Measurements from ENCODE around the gene NELL1.

The NELL1 gene

GRCh38 chr11:20668844-20669819 is at the start of gene NELL1:
NELL1 (plus strand) TSS chr11:20669586.
- in situ Hi-C loops (cut with MboI; ENCODE audit: low sequenced_read_pairs) = no loop called here

- in situ Hi-C loops (cut with MboI; ENCODE audit: low sequenced_read_pairs) = no loop called here
Observed at GRCh38 chr11:20620988-20621387, 48.4 kb upstream of the NELL1 start.

- in situ Hi-C loops (cut with MboI; ENCODE audit: low sequenced_read_pairs) = no loop called here
Observed at GRCh38 chr11:20621679-20622078, 47.7 kb upstream of the NELL1 start.

DNA sequence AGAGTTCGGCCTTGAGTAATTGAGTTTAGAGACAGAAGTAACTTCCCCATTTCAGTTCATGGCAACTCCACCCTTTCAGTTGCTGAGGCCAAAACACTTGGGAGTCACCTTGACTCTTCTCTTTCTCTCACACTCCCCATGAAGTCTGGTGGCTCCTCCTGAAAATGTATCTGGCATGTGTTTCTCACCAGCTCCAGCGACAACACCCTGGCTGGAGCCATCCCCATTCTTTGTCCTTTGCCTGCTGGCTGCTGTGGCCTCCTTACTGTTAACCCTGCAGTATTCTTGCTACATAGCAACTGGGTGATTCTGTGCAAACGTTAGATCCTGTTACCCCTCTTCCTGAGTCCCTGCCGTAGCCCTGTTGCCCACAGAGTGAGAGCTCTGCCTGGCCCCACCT is 46.1 kb upstream of the NELL1 start:
- in situ Hi-C loops (cut with MboI; ENCODE audit: low sequenced_read_pairs) = no loop called here

DNA sequence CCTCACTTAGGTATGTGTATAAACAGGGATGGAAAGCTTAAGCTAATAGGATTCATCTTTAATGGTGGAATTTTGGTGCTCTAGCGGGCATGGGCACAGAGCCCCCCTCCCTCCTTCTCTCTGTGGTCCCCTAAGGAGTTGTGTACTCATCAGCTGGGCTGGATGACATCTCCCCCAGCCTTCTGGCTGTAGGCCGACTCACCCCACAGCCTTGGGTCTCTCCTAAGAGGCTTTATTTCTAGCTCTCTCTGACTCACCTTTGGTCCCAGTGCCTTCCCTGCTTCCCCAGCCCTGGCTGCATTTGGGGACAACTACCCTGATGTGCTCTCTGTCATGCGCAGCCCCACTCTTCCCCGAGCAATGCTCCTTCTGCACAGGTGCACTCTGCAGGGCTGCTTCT is 43.1 kb upstream of the NELL1 start:
- in situ Hi-C loops (cut with MboI; ENCODE audit: low sequenced_read_pairs) = no loop called here

- in situ Hi-C loops (cut with MboI; ENCODE audit: low sequenced_read_pairs) = no loop called here
Observed at GRCh38 chr11:20627026-20627425, 42.4 kb upstream of the NELL1 start.

DNA sequence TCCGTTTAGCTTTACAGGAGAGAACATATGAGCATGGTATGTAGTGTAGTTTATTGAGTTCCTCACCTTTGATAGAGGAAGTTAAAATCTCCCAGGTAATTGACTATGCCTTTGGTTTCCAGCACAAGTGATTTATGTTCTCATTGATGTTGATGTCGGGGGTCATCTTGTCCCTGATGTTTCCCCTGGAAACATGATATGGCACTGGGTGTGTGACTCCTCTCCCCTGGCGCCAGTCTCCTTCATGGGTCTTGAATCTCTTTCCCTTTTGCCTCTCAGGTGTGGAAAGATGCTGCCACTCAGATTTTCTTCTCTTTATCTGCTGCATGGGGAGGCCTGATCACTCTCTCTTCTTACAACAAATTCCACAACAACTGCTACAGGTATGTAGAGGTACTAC is 41.7 kb upstream of the NELL1 start:
- in situ Hi-C loops (cut with MboI; ENCODE audit: low sequenced_read_pairs) = no loop called here

DNA sequence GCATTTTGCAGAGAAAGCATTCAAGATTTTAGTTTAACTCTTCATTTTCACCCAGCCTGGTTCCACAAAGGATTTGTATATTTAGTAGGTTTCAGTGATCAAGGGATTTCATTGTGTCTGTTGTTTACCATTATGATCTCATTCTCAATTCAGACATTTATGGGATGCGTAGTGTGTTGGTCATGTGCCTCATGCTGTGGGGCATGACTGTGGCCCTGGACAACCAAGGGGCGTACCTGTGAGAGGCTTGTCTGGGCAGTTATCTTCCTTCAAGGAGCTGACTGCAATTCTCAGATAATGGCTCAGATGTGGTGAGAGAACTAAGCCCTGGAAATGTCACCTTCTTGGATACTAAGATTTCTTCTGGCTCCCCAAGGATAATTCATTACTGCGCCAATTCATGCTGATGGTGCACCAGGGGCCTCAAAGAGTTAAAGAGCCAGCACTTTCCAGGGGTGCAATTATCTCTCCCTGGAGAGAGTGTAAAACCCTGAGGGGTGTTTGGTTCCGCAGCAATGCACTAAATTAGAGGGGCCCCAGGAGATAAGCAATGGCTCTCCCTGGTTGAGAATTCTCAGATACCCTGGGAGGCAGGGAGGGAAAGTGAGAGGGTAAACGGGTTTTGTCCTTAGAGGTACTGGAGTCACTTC is 37.7 kb upstream of the NELL1 start:
- in situ Hi-C loops (cut with MboI; ENCODE audit: low sequenced_read_pairs) = no loop called here

- in situ Hi-C loops (cut with MboI; ENCODE audit: low sequenced_read_pairs) = no loop called here
Observed at GRCh38 chr11:20632169-20632532, 37.2 kb upstream of the NELL1 start.

DNA sequence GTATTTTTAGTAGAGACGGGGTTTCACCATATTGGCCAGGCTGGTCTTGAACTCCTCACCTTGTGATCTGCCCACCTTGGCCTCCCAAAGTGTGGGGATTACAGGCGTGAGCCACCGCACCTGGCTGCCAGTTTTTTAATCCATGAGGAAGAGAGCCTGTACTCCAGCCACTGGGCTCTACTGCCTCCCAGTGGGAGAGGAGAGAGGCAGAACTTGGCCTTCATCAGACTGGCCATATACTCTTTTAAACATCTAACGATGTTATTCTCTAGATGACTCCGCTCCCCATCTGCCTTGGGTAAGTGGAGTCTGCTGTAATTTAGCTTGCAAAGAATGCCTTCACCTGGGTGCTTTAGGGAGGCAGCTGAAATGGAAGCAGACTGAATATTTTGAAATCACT is 35.3 kb upstream of the NELL1 start:
- in situ Hi-C loops (cut with MboI; ENCODE audit: low sequenced_read_pairs) = no loop called here

- in situ Hi-C loops (cut with MboI; ENCODE audit: low sequenced_read_pairs) = no loop called here
Observed at GRCh38 chr11:20634781-20635180, 34.6 kb upstream of the NELL1 start.

DNA sequence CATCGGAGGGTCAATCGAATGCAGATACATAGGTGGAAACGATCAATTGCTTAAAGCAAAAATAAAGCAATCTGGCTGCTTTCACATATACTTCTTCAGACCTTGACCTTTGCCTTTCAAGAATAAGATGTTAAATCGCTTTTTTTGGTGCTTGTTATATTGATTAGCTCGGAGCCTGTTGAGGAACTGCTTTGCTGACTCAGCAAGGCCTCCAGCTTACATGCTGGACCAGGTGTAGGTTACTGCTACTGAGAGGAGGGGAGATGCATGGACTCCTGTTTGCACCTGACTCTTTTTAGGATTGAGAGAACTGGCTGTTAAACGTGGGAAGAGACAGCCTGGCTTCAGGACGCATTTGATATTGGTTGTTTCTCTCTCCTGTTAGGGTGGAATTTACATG is 31.3 kb upstream of the NELL1 start:
- in situ Hi-C loops (cut with MboI; ENCODE audit: low sequenced_read_pairs) = no loop called here

- in situ Hi-C loops (cut with MboI; ENCODE audit: low sequenced_read_pairs) = no loop called here
Observed at GRCh38 chr11:20639688-20640087, 29.7 kb upstream of the NELL1 start.

DNA sequence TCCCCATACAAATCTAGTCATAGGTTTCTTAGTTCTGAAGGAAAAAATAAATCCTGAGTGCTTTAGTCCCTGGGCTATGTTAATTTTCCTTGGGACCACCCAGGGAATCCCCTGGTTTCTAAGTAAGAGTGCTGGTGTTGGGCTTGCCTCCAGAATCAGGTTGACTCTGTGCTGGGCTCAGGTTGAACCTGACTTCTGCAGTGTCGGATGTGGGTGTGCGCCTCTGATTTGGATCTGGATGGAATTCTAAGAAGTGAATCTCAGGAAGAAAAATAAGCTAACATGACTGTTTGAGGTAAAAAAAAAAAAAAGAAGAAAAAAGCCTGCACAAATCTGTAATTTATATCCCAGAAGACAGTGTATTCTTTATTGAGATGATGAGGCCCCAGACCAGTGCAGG is 29.0 kb upstream of the NELL1 start:
- in situ Hi-C loops (cut with MboI; ENCODE audit: low sequenced_read_pairs) = no loop called here

DNA sequence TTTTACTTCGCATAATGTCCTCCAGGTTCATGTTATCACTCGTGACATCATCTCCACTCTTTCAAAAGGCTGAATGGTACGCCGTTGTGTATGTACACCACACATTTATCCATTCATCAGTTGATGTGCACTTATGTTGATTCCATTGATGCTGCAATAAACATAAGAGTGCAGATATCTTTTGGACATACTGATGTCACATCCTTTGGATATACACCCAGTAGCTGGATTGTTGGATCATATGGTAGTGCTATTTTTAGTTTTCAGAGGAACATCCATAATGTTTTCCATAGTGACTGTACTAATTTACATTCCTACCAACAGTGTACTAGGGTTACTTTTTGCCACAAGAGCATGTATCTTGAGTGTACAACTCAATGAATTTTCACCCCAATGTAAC is 25.0 kb upstream of the NELL1 start:
- in situ Hi-C loops (cut with MboI; ENCODE audit: low sequenced_read_pairs) = no loop called here

DNA sequence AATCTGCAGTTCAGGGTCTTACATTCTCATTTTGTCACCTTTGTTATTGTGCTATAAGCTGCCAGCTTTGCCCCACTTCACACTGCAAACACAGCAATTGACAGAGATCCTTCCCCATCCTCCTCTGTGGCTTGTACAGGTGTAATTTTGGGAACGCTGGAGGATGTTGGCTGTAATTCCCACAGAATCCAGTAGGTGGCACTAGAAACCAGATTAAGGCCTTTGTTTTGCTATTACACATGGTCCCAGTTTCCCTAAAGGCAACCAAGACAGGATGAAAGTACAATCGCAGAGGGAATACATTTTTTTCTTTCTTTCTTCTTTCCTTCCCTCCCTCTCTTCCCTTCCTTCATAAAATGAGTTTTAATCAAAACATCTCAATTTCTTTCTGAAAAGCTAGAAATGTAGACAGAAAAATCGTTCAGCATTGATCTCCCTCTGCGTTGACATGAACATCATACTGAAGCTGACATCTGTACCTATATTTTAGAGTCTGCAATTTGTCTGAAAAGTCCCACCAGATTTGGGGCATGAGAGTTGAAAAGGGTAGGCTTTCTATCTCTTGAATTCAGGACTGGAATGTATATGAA is 21.3 kb upstream of the NELL1 start:
- in situ Hi-C loops (cut with MboI; ENCODE audit: low sequenced_read_pairs) = no loop called here

GRCh38 chr11:20652150-20652806 is 17.1 kb upstream of the NELL1 start:
- in situ Hi-C loops (cut with MboI; ENCODE audit: low sequenced_read_pairs) = no loop called here

- in situ Hi-C loops (cut with MboI; ENCODE audit: low sequenced_read_pairs) = no loop called here
Observed at GRCh38 chr11:20654038-20654437, 15.3 kb upstream of the NELL1 start.

- in situ Hi-C loops (cut with MboI; ENCODE audit: low sequenced_read_pairs) = no loop called here
Observed at GRCh38 chr11:20656901-20657300, 12.5 kb upstream of the NELL1 start.

DNA sequence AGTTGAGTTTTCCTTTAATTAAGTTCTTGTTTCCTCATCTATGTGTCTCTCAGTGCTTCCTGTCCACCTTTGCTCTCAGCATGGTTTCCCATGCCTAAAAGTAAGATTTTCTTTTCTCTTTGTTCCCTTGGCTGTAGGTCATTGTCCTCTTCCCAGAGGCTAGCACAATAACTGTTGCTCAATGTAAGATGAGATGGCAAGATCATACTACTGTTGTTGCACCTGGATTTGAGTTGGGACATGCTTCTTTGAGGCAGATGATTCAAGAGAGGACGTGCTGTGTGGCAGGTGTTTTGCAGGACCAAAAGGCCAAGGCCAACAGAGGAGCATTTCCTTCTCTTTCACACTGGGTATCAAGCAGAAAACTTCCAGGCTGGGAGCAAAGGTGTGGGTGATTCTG is 11.3 kb upstream of the NELL1 start:
- in situ Hi-C loops (cut with MboI; ENCODE audit: low sequenced_read_pairs) = no loop called here

DNA sequence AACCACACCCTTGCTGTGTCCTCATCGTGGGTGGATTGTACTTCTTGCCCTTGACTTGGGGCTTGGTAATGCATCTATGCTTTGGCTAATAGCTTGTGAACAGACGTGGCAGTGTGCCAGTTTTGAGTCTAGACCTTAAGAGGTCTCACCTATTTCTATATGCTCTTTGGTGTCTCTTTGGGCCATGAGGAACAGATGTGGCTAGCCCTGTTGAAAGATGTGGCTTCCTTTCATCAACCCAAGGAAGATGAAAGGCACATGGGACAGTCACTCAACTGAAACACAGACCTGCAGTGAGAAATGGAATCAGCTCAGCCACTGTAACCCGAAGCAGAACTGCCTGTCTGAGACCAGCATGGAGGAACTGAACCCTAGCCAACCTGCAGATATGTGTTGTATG is 7.9 kb upstream of the NELL1 start:
- in situ Hi-C loops (cut with MboI; ENCODE audit: low sequenced_read_pairs) = no loop called here
